IPS DF 6.9 (cell line): Measurements from ENCODE around the gene SPACDR.
"Not testable (repeated sequence)": the region's sequence is repeated elsewhere in the genome, so short reads cannot be mapped to it uniquely, and the experiment has no call there.

Experiments used
- DNase-seq: peaks from one replicate; pipeline ENCODE4 v3.0.0-alpha.2; 2013; ENCODE audit warnings: low read depth, low spot score
- H3K27ac ChIP-seq: one replicate; pipeline ENCODE4 v1.5.1; 2013; ENCODE audit warnings: low read length, control low read depth
- H3K27me3 ChIP-seq: 2 replicates; pipeline ENCODE4 v1.6.1; 2013; ENCODE audit warnings: mild to moderate bottlenecking, low read length; ENCODE audit not compliant: control insufficient read depth, insufficient read depth
- H3K36me3 ChIP-seq: 2 replicates; pipeline ENCODE4 v1.6.1; 2013; ENCODE audit warnings: low read length; ENCODE audit not compliant: control insufficient read depth, insufficient read depth
- H3K4me1 ChIP-seq: 2 replicates; pipeline ENCODE4 v1.6.1; 2013; ENCODE audit warnings: low read length; ENCODE audit not compliant: control insufficient read depth, insufficient read depth
- H3K4me3 ChIP-seq: 2 replicates; pipeline ENCODE4 v1.5.1; 2013; ENCODE audit warnings: mild to moderate bottlenecking, low read length
- H3K9me3 ChIP-seq: 2 replicates; pipeline ENCODE4 v1.6.1; 2013; ENCODE audit warnings: low read length, inconsistent platforms; ENCODE audit not compliant: control insufficient read depth, insufficient read depth
- WGBS: extraction: QIAGEN DNeasy Blood & Tissue Kit; methylation state at CpG from one replicate; pipeline ENCODE4 v1.1.7; 2013; ENCODE audit warnings: mixed read lengths, missing lambda C conversion rate; ENCODE audit not compliant: insufficient read length, insufficient coverage; 5-methylcytosine and 5-hydroxymethylcytosine counted together

SPACDR gene

DNA sequence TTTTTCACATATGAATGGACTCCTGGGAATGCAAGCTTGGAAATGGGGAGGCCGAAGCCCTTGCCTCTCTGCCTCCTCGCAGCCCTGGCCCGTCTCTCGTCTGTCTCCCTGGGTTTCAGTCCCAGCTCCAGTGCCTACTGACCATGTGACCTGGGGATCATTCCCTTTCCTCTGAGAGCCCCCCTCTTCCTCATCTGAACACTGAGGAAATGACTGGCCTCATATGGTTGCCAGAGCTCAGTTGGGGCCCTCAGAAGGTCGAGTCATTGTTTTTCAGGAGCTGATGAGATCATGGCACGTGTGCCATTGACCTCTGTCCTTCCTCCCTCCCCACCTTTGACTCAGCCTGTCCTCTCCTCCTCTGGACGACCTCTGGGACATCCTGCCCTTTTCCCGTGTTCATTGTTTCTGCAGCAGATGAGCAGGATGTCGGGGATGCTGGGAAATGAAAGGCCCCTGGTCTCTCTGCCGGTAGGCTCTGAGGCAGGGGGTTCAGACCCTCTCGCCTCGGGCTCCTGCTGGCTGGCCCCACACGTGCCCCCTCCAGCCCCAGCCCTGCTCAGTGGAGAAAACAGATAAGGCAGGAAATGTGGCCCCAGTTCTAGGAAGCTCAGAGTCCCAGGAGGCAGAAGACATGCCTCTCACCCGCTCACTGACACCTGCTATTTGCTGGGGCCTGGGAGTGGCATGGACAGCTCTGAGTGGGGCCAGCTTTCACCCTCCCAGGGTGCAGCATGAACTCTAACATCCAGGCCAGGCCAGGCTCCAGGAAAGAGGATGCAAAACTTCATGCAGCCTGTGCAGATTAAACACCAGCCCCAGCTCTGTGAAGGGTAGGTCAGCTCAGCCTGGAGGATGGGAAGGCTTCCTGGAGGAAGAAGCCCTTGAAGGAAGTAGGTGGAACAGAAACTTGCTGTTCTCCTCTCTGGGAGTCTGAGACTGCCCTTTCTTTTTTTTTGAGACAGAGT lies 19.5 kb downstream of the SPACDR start:
- no CpG with 5 or more reads among the region's 14 CpGs for WGBS
- DNase-seq = no peak

DNA sequence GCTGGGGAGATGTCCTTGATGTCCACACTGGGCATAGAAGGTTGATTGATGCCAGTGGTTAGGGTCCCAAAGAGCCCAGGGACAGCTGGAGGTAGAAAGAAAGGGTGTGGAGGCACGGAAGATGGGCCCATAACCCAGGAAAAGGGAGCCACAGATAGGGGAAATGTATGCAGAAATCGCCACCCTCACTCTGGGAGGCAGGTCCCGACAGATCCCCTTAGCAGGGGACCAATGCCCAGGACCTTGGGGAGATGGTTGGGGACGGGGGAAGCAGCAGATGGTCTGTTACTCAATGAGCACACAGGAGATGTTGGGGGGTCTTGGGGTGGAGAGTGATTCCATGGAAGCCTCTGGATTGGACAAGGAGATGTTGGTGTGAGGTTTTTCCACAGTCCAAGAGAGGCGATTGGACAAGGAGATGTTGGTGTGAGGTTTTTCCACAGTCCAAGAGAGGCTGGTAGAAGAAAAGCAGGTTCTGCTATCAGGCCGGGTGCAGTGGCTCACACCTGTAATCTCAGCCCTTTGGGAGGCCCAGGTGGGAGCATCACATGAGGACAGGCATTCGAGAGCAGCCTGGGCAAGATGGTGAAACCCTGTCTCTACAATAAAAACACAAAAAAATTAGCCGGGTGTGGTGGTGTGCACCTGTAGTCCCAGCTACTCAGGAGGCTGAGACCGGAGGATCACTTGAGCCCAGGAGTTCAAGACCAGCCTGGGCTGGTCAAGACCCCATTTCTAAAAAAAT lies 20.8 kb downstream of the SPACDR start:
- no peak for DNase-seq
- H3K36me3 ChIP-seq = no peaks in the 10 kb centered on the region
- H3K27me3 ChIP-seq = no peaks in the 10 kb centered on the region
- no peak overlapping the region for H3K27ac ChIP-seq
- H3K4me1 ChIP-seq = no peaks in the 10 kb centered on the region
- H3K9me3 ChIP-seq = no peaks in the 10 kb centered on the region
- no CpG with 5 or more reads among the region's 9 CpGs for WGBS
- H3K4me3 ChIP-seq = no peak overlapping the region

More for the DNA sequence above, 19.5 kb downstream of the SPACDR start:
- Histone ChIP-seq H3K27me3 (no peaks in the 10 kb centered on the region), H3K36me3 (no peaks in the 10 kb centered on the region), H3K4me3 (no peak overlapping the region), H3K4me1 (no peaks in the 10 kb centered on the region), H3K27ac (no peak overlapping the region), H3K9me3 (no peaks in the 10 kb centered on the region)

DNA sequence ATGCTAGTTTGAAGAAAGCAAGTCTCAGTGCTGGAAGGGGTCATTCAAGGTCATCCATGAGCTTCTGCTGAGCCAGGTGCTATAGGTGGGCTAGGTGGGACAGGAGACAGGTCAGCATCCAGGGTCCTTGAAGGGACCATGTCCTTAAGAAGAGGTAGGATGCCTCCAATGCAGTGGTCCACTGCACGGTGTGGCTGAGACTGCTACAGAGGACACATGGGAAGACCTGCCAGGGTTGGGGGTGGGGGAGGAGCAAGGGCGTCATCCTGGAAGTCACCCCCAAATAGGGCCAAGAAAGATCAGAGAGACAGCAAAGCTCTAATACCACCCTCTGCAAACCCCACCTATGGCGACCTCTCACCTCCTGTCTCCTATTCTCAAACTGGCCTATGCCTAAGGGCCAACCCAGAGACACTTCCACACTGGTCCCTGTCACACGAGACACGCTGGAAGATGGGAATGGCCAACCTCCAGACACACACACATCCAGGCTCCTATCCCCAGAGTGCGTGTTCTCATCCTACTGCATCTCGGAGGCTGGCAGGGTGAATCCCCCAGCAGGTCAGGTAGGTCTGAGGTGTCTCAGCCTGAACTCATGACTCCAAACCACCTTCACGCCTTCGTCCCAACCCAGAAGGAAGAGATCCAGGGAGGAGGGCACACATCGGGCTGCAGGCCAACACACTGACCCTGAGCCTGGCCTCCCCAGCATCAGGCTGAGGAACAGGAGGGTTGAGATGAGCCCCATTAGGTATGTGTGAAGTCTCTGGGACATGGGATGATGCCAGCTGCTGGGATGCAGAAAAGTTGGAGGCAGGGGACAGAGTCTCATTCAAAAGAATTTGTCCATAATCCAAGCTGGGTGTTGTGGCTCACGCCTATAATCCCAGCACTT lies 22.2 kb downstream of the SPACDR start:
- Histone ChIP-seq H3K27me3 (no peaks in the 10 kb centered on the region), H3K27ac (no peak overlapping the region), H3K9me3 (no peaks in the 10 kb centered on the region), H3K4me3 (no peak overlapping the region), H3K4me1 (no peaks in the 10 kb centered on the region), H3K36me3 (no peaks in the 10 kb centered on the region)
- no CpG with 5 or more reads among the region's 11 CpGs for WGBS
- DNase-seq = no peak

DNA sequence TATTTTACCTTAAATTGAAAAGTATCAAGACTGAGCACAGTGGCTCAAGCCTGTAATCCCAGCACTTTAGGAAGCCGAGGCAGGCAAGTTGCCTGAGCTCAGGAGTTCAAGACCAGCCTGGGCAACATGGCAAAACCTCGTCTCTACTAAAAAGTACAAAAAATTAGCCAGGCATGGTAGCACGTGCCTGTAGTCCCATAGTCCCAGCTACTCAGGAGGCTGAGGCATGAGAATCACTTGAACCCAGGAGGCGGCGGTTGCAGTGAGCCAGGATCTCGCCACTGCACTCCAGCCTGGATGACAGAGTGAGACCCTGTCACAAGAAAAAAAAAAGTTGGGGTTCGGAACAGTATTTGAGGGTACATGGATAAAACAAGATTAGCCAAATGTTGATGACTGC lies 24.8 kb downstream of the SPACDR start:
- not testable (repeated sequence) for H3K4me1 ChIP-seq, H3K27ac ChIP-seq, DNase-seq, H3K4me3 ChIP-seq, H3K27me3 ChIP-seq, H3K36me3 ChIP-seq, H3K9me3 ChIP-seq
- WGBS = no CpG with 5 or more reads among the region's 7 CpGs

DNA sequence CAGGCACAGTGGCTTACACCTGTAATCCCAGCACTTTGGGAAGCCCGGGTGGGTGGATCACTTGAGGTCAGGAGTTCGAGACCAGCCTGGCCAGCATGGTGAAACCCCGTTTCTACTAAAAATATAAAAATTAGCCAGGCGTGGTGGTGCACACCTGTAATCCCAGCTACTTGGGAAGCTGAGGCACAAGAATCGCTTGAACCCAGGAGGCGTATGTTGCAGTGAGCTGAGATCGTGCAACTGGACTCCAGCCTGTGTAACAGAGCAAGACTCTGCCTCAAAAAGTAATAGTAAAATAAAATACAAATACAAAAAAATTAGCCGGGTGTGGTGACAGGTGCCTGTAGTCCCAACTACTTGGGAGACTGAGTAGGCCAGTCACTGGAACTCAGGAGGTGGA lies 25.3 kb downstream of the SPACDR start:
- H3K36me3 ChIP-seq, H3K27me3 ChIP-seq, H3K4me1 ChIP-seq, DNase-seq, H3K27ac ChIP-seq, H3K4me3 ChIP-seq, H3K9me3 ChIP-seq: not testable (repeated sequence)
- WGBS = no CpG with 5 or more reads among the region's 8 CpGs

DNA sequence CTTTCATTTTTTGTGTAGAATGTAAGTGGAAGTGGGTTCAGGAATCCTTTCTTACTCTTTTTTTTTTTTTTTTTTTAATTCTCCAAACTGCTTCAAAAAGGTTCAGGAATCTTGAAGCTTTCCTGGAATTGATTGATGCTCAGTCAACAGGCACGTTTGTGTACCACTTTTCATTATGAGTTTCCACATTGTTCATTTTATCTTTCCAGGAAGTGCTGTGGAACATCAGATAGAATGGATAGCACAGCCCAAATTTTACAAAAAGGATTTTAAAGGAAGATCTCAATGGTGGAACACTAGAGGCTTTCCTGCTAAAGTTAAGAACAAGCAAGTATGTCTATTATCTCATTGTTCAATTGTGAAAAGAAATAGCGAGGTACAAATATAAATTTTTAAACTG lies 25.9 kb downstream of the SPACDR start:
- H3K36me3 ChIP-seq = peaks cover 7% of the 10 kb centered on the region; the same call in 1 of the 2 replicates
- 100% methylated on average over 1 of the region's 2 CpGs for WGBS
- no peak overlapping the region for H3K27ac ChIP-seq
- DNase-seq = no peak
- H3K4me3 ChIP-seq = no peak overlapping the region
- no peaks in the 10 kb centered on the region for H3K4me1 ChIP-seq
- no peaks in the 10 kb centered on the region for H3K9me3 ChIP-seq
- H3K27me3 ChIP-seq = no peaks in the 10 kb centered on the region

DNA sequence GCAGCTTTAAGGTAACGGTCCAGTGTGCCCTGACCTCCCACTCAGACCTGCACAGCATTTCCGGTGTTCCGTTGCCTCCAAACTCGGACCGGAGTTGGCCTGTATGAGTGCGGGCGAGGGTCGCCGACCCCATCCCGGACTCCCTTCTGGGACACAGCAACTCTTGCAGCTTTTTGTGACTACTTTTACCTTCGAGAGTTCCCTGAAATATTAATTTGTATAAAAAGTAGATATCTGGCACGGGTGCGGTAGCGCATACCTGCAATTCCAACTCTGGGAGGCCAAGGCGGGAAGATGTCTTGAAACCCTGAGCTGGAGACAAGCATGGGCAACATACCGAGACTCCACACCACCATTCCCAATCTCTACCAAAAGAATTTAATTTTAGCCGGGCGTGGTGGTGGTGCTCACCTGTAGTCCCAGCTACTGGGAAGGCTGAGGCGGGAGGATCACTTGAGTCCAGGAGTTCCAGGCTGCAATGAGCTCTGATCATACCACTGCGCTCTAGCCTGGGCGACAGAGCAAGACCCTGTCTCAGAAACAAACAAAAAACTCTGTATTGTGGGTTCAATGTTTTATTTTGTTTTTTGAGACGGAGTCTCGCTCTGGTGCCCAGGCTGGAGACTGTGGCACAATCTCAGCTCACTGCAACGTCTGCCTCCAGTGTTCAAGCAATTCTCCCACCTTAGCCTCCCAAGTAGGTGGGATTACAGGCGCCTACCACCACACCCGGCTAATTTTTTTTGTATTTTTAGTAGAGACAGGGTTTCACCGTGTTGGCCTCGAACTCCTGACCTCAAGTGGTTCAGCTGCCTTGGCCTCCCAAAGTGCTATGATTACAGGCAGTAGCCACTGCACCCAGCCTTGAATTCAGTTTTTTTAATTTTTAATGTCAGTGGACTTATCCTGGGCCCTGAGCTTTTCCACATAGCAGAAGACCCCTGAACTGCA lies 26.6 kb downstream of the SPACDR start:
- H3K36me3 ChIP-seq = peaks cover 13% of the 10 kb centered on the region; the same call in 1 of the 2 replicates
- no peaks in the 10 kb centered on the region for H3K27me3 ChIP-seq
- no peak overlapping the region for H3K27ac ChIP-seq
- H3K4me3 ChIP-seq = no peak overlapping the region
- DNase-seq = no peak
- no CpG with 5 or more reads among the region's 28 CpGs for WGBS
- no peaks in the 10 kb centered on the region for H3K9me3 ChIP-seq
- H3K4me1 ChIP-seq = no peaks in the 10 kb centered on the region

DNA sequence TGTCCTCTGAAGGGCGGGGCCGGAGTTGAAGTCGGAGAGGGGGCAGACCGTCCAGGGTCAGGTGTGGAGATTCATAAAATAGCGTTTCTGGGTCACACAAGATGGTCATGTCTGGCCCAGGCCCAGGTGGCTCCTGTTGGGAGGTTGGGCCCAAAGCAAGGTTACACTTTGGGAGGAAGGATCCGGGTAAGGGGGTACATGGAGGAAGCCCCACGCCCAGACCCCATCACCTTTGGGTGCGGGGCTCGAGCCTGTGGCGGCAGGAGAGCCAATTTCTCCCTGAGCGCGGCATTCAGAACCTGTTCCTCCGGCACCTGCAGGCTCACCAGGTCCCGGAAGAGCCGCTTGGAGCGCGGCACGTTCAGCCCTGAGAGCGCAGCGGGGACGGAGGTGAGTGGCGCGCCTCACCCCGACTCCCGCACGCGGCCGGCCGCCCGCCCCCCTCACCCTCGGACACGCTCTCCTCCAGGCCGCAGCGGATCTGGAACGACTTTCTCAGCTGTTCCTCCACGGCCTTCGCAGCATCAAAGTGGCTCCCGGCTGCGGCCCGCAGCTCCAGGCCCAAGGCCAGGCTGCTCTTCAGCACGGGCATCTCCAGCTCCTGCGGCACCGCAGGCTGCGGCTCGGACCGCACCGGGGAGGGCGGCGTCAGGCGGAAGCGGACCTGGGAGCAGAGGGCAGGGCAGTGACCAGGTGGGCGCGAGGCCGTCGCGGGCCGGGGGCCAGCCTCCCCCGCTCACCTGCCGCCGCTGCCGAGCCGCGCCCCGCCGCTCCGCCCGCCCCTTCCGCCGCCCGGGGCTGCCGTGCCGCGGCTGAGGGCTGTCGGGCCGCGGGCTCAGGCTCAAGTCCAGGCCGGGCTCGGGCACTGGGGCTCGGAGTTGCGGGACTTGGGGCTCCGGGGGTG lies 28.4 kb downstream of the SPACDR start:
- Histone ChIP-seq H3K9me3 (no peaks in the 10 kb centered on the region), H3K27me3 (no peaks in the 10 kb centered on the region), H3K27ac (no peak overlapping the region), H3K36me3 (peaks cover 17% of the 10 kb centered on the region), H3K4me3 (peak overlapping the region; percentile 87), H3K4me1 (peaks cover 4% of the 10 kb centered on the region)
- DNase-seq = no peak
- no CpG with 5 or more reads among the region's 81 CpGs for WGBS
